Superior temporal gyrus (tissue), 1 donor: ENCODE results near the gene LASP1NB.

Experiments
- DNase-seq: peaks from one replicate; pipeline ENCODE4 v3.0.0-alpha.2; 2016; ENCODE audit errors: extremely low spot score

The LASP1NB gene

GRCh38 chr17:38925263-38925995 is at the start of gene LASP1NB:
LASP1NB (plus strand) TSS chr17:38925614.
- DNase-seq, result peak; percentile 92

DNA sequence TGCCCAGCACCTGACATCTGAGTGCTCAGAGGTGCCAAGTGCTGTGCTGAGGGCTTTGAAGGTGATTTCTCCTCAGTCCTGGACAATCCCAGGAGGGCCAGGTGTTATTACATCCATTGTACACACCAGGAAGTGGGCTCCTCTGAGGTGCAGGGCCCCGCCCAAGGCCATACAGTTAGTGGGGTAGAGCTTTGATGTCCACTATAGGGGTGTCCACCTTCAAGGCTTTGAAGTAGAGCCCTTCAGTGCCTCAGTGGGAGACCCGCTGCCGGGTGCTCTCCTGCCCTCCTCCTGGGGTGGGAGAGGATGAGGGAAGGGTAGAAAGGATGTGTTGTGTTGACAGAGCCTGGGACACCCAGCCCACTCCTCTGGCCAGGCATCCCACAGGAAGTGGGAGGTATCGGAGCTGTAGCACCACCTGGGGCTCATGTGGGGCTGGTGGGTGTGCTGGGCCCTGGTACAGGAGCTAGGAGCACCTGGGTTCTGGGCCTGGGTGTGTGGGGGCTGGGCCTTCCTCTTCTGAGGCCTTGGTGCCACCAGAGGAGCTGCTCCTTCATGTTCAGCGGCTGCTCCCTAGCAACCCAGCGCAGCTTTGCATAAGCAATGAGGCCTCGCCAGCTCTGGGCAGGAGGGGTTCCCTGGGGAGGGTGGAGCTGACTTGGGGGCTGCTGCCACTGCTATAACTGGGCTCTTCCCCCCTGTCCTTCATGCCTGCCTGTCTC is 48.1 kb upstream of the LASP1NB start:
- no peak for DNase-seq

DNA sequence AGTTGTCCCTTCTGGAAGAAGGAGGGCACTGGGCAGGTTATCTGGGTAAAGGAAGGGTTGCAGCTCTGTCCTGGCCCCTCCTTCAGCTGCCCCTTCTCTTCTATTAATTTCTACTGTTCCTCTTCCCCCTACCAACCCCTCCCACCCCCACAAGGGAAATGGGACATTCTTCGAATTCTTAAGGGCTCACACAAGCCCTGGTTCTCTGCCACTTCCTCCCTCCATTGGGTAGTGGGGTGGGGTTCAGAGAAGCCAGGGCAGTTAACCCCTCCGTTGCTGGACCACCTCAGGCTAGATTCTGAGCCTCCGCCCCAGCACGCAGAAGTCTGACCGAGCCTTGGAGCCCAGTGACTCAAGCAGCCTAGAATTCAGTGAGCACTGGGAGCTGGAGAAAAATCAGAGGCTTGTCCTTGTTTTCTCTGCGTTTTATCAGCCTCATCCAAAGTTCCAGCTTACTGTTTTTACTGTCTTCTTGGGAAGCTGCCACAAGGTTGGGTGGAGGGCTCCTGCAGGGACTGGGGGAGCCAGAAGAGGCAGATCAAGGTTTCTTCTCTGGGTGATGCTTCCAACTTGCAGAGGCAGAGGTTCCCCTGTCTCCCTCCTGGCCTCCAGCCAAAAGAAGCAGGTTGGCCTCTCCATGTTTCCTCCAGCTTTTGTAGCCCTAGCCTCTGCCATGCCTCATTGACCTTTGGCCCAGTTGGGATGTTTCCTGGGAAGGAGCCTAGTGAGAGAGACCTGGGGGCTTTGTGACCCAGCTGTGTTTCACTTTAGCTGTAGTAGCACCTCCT is 45.3 kb upstream of the LASP1NB start:
- DNase-seq, result no peak

GRCh38 chr17:38881600-38882191 is 43.7 kb upstream of the LASP1NB start:
- DNase-seq, result no peak

- no peak for DNase-seq
Observed at GRCh38 chr17:38882870-38883269, 42.5 kb upstream of the LASP1NB start.

DNA sequence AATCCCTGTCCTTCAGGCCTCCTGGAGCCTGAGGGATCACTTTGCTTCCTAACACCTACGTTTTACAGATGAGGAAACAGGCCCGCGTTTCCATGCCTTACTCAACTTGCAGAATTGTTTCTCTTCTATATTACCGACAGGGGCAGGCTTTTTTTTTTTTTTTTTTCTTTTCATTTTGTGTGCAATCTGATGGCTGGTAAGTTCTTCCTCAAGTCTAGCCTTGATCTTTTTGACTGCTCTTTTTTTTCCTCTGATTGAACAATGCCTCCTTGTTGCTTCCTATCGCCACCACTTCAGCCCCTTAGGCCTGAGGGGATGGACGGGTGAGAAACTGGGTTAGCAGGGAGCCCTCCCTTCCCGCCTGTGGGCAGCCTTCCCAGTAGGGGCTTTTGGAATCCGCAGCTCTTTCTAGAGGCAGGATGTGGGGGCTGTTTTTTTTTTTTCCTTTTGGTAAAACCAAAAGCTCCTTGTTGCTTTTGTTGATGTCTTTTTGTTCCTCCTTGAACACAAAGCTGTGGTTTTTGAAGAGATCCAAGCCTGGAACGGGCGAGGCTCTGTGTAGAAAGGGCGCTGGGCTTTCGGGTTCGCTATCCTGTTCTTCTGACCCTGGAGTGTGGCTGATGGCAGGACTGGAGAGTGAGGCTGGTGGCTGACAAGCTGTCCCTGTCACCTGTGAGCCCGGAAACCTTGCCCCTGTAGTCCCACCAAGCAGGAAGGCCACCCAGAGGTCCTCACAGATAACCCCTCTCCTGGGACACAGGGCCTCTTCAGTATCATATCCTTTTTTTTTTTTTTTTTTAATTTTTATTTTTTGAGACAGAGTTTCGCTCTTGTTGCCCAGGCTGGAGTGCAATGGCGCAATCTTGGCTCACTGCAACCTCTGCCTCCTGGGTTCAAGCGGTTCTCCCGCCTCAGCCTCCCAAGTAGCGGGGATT is 41.6 kb upstream of the LASP1NB start:
- no peak for DNase-seq

- no peak for DNase-seq
Observed at GRCh38 chr17:38885044-38885727, 40.2 kb upstream of the LASP1NB start.

GRCh38 chr17:38885728-38886642 is 39.4 kb upstream of the LASP1NB start:
- DNase-seq, result peak; percentile 74

GRCh38 chr17:38886643-38887010 is 38.8 kb upstream of the LASP1NB start:
- no peak for DNase-seq

DNA sequence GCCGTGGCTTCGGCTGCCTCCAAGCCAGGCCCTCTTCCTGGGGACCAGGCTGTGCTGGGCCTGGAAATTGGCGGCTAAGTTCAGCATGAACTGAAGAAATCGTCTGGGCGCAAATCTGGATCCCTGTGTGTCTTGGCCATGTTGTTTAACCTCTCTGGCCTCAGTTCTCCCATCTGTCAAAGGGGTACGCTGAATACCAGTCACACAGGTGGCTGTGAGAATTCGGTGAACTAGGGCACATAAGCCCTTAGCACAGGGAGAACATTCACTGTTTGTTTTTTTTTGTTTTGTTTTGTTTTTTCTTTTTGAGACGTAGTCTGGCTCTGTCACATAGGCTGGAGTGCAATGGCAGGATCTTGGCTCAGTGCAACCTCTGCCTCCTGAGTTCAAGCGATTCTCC is 36.6 kb upstream of the LASP1NB start:
- DNase-seq, result no peak

- DNase-seq, result no peak
Observed at GRCh38 chr17:38889745-38890409, 35.5 kb upstream of the LASP1NB start.

DNA sequence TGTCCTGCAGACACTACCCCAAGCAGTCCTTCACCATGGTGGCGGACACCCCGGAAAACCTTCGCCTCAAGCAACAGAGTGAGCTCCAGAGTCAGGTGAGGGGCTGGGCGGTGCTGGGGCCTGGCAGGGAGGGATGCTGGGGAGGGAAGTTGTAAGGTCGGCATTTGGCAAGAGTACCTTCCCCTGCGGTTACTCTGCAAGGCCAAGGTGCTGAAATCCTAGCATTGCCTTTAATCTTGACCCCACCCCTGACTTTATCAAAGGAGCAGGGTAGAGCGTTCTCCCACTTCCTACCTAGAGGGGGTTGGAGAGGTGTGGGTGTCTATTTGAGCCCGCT is 35.0 kb upstream of the LASP1NB start:
- DNase-seq, result no peak

- no peak for DNase-seq
Observed at GRCh38 chr17:38891441-38891840, 34.0 kb upstream of the LASP1NB start.

- DNase-seq, result no peak
Observed at GRCh38 chr17:38892083-38892482, 33.3 kb upstream of the LASP1NB start.

- DNase-seq, result no peak
Observed at GRCh38 chr17:38892620-38893019, 32.8 kb upstream of the LASP1NB start.

- DNase-seq, result no peak
Observed at GRCh38 chr17:38893113-38893512, 32.3 kb upstream of the LASP1NB start.

DNA sequence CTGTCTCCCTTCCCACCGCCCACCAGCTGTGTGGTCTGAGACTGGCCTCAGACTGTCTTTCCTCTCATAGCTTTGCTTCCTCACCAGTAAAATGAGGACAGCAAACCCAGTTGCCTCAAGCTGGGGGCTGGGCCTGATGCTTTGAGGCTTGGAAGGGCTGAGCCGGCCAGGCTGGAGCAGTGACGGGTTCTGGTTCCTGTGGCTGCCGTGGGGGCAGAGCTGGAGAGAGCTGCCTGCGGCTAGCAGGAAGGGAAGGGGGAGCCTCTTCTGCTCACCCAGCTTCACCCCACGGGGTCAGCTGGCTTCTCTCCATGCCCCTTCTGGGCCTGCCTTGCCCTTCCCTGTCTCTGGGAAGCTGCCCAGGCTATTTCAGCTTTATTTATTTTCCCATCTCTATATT is 31.8 kb upstream of the LASP1NB start:
- no peak for DNase-seq

GRCh38 chr17:38894276-38894675 is 31.1 kb upstream of the LASP1NB start:
- DNase-seq, result no peak

DNA sequence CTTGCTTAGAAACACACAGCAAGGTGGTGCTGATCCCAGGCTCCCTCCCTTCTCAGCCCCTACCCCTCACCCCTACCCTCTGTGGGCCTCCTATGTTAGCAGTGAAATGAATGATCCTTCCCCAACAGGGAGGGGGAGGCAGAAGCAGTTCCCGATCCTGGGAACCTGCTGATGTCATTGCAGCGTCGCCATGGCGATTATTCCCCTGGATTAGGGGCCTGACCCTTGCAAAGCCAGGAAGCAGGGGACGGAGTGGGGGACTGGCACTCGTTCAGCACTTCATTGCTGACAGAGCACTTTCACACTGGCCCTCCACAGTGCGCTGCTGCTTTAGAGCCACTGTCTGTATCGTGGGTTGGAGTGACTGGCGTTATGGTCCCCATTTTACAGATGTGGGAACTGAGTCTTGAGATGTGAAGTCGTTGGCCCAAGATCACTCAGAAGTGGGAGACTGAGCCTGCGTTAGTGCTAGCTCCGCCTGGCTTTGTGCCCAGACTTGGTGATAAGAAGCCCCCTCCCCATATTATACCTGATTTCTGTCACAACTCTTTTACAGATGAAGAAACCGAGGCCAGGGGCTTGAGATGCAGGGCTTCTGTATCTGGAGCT is 29.0 kb upstream of the LASP1NB start:
- DNase-seq, result no peak
